ENCODE results near the gene PLA2G12A.
"Not testable (repeated sequence)": the region's sequence is repeated elsewhere in the genome, so short reads cannot be mapped to it uniquely, and the experiment has no call there.

PLA2G12A gene

DNA sequence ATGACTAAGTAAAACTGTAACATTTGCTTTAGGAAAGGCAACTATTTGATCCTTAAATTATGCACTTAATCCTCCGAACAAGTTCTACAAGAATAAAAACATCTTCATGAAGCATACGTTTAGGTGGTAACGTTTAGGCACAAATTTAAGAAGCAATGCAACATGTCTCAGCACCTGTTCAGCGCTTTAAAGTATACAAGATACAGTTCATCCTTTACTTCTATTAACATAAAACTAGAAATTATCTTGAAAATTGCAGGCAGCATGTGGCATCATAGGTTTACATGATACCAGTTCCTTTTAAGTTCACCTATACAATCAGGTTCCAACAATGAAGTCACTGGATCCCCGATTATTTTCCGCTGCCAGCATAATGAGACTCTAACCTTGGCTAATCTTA is 1.5 kb downstream of the PLA2G12A start:
- no peak for DNase-seq

DNA sequence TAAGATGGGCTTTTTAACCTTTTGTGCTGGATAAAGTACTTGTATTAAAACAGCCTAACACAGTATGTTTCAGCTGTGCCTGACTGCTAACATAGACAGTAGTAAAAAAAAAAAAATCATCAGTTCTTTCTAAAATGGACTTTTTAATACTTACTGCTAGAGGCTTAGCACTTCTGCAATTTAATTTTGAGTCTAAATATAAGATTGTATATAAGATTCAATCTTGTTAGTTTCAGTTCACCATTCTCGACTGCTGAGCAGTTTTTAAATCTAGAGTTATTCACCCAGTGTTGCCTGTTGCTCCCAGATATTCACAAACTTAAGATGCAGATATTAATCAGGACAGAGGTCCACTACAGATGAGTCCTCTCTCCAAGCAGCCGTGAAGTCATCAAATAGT is 6.8 kb downstream of the PLA2G12A start:
- DNase-seq: no peak

DNA sequence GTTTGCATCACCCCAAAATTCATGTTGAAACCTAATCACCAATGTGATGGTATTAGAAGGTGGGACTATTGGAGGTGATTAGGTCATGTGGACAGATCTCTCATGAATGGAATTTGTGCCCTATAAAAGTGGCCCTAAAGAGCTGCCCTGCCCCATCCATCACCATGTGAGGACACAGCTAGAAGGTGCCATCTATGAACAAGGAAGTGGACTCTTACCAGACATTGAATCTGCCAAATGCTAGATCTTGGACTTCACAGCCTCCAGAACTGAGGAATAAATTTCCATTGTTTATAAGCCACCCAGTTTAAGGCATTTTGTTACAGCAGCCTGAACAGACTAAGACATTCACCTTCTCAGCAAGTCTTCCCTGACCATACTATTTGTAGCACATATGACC is 7.5 kb downstream of the PLA2G12A start:
- no peak for DNase-seq

DNA sequence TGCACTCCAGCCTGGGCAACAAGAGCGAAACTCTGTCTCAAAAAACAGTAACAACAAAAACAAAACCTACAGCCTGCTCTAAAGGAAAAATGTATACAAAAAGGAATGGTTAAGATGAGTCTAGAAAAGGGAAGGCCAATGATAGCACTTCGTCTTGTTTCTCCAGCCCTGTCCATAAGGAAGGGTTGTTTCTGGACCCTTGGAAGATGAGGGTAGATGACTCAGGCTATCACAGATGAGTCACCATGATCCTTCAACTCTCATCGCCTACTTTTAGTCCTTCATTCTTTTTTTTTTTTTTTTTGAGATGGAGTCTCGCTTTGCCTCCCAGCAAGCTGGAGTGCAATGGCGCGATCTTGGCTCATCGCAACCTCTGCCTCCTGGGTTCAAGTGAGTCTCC is 8.8 kb downstream of the PLA2G12A start:
- no peak for DNase-seq

DNA sequence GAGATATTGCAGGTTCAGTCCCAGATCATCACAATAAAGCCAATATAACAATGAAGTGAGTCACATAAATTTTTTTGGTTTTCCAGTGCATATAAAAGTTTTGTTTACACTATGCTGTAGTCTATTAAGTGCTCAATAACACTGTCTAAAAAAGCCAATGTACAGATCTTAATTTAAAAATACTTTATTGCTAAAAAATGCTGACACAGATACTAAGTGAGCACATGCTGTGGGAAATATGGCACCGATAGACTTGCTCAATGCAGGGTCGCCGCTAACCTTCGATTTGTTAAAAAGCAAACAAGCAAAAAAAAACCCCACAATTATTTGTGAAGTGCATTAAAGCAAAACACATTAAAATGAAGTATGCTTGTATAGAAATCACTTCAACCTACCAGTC is 10.3 kb downstream of the PLA2G12A start:
- no peak for DNase-seq

DNA sequence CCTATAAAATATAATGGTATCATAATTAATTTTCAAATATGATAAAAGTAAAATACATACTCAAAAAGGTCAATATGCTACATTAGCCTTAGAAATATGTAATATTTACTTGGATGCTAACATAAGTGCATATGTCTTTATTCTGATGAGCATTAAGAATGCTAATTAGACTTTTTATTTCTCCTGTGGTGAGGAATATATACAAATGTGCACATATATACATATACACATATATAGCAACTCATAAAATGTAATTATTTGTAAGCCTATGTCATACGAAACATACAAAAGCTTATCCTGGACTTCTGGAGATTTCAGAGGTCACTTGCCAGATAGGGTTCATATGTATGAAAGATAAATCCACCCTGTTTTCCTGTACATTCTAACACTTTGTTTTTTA is 11.1 kb downstream of the PLA2G12A start:
- DNase-seq: no peak

DNA sequence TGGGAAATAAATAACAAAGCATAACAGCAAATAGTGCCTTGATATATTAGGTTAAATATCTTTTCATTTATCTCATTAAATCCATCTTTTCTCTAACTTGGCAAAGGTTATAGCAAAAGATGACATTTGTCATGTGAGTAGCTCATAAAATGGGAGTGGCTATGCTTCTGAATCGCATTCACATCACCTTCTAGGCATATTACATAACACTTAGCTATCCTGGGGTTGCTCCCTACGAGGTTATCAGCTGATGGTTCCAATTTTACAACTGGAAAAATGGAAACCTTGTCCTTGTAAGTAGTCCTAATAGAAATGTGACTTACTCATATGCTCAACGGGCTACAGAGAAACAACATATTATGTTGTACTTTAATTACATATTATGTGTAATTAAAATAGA is 16.4 kb downstream of the PLA2G12A start:
- no peak for DNase-seq

DNA sequence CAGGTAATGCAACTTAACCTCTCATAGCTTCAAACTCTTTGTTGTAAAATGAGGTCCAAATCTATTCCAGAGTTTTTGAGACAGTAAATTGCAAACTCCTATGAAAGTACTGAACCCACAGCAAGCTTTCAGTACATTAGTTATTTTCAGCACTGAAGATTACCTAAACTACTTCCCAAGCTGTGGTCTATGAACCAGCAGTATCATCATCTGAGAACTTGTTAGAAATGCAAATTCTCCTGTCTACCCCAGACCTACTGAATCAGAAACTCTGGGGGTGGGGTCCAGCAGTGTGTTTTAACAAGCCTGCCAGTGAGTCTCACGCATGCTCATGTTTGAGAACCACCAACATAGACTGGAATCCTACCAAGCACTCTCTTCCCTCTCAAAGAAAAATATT is 20.9 kb downstream of the PLA2G12A start:
- DNase-seq: no peak

DNA sequence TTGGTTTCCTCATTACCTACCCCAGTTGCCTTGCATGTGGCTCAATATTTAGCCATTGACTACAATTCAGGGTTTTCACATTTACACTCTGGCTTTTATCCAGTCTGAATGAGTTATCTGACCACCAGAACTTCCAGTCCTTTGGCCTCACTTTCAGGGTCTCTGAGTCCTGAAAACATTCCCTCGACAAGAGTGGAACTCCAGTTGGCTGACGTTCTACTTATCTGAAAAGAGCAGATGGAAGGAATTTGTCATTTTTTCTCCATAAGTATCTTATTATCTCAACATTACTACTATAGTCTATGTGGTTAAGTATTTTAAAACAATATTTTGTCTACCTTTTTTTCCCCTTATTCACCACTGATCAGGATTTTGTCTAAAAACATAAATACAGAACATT is 21.4 kb downstream of the PLA2G12A start:
- no peak for DNase-seq

DNA sequence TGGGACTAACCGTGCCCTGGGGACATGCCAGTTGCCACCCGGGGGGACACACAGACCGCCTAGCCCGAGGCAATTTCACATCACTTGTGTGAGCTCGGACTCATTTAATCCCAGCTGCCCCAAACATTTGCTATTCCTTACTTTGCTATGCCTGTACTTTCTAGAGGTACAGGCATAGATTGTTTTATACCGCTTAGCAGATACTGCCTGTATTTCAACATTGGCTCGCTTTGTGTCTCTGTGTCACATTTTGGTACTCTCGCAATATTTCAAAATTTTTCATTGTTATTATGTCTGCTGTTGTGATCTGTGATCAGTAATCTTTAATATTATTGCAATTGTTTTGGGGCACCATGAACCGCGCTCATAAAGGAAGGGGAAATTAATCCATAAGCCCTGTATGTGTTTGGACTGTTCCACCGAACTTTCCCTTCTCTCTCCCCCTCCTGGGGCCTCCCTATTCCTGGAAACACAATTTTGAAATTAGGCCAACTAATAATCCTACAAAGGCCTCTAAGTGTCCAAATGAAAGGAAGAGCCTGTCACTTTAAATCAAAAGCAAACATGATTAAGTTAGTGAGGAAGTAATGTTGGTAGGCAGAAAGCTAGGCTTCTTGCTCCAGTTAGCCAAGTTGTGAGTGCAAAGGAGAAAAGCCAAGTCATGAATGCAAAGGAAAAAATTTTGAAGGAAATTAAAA is 26.1 kb downstream of the PLA2G12A start:
- no peak for DNase-seq

DNA sequence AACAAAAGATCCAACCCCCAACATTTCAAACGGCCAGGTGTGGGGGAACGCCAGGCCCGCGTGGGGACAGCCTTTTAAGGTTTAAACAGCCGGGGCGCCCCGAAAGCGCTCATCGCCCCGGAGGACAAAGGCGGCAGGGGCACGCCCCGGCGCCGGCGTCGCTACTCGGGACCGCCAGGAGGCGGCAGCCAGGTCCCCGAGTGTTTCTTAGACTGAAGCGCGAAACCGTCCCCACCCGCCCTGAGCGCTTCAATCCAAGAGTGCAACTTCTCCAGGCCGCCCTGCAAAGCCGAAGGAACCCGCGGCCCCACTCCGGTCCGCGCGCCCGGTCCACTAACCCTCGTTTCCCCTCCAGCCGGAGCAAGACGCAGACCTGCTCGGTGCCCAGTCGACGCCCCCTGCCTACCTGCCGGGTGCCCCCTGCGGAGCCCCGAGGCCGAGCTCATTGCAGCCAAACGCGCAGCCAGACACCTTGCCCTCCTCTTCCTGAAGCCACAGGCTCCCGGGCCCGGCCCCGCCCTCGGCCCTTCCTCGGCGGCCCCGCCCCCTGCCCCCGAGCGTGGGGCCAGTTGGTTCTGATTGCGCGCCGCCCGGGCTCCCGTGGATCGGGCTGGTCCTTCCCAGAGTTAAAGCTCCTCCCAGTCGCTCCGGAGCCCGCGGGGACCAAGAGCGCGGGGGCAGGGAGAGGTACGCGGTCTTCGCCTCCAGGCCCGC is 26.8 kb downstream of the PLA2G12A start, which contains the start of gene CASP6:
CASP6 (minus strand) TSS at position 496 of the 714 bp plus-strand sequence; CDS start at position 446, 50 bp downstream.
- DNase-seq: peak; percentile 71 to 80

DNA sequence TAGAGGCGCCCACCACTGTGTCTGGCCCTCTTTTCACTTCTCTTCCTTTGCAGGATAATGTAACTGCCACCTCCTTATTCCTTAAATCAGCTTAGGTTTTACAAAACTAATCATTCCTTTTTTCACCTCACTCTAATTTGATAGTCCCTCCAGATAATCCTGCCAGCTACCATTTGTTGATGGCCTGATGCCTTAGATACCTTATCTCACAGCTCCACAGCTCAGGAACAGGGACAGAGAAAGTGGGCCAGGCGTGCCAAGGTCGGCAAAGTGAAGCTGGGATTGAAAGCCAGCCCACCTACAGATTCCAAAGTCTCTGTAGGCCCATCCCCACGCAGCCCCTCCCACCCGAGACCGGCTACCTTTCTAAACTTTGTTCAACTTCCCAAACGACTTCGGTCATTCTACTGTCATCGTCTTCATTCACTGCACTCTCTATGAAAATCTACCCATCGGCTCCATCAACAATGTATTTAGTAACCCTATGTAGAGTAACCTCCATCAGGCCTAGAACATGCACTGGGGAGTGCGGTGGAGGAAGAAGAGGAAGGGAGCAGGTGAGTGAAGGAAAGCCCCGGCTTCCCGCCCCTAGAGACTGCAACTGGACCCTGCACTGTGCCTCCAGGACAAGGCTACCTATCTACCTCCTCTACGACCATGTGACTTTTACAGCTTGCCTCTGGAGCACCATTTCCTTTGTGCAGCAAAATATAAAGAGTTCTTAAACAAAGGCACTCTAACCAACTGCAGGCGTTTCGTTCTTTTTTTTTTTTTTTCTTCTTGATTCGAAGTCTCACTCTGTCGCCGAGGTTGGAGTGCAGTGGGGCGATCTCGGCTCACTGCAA is 28.1 kb downstream of the PLA2G12A start:
- DNase-seq: no peak

DNA sequence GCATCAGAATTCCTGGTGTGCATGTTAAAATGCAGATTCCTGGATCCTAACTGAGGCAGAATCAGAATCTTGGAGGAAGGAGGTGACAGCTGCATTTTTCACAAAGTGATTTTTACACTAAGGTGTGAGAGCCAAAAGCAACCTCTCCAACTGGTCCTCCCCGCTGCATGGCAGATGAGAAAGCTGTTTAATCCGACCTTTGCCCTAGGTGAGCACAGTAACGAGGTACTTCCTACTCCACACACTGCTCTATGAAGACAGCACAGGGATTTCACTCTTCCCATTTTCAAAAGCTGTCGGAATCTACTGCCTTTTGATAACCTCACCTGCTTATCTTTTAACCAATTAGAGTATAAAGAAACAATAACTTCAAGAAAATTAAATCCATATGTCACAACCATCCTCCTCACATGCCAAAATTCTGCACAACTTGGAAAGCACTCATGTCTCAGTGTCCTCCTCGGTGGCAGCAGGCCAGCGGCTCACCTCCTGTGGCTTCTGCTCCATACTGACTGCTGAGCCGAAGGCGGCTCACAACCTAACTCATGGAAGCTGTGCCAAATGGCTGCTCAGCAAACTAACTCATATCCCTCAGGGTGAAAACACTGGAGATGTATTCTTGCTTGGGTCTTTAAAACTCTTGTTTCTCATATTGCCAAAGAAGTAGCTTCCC is 30.2 kb downstream of the PLA2G12A start:
- no peak for DNase-seq

DNA sequence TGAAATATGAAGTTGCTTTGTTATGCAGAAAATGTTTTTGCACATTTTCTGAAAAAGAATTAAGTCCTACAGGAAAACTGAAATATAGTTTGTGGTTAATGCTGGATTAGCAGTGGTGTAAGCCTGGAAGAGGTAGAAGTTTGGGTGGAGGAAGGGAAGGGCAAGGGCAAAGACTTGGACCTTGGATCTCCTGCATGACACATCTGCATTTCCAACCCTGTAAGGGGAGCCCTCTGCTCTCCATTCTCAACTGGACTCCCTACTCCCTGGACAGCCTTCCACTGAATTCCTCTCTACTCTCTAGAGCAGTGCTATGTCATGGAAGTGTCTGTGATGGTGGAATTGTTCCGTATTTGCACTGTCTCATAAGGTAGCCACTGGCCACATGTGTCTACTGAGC is 31.2 kb downstream of the PLA2G12A start:
- no peak for DNase-seq

DNA sequence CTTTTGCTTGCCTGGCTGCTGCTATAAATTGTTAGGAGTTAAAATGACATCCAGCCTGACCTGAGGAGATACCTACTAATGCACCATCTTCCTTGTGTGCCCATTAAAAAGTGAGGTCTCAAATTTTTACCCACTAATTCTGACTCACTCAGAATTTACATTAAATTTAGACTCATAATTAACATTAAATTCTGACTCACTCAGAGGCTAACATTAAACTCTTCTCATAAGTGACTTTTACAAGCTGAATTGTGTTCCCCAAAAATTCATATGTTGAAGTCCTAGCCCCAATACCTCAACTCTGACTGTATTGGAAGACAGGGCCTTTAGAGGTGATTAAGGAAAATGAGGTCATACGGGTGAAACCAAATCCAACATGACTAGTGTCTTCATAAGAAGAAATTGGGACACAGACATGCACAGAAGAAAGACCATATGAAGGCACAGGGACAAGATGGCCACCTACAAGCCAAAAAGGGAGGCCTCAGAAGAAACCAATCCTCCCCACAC is 38.4 kb downstream of the PLA2G12A start:
- DNase-seq: no peak

DNA sequence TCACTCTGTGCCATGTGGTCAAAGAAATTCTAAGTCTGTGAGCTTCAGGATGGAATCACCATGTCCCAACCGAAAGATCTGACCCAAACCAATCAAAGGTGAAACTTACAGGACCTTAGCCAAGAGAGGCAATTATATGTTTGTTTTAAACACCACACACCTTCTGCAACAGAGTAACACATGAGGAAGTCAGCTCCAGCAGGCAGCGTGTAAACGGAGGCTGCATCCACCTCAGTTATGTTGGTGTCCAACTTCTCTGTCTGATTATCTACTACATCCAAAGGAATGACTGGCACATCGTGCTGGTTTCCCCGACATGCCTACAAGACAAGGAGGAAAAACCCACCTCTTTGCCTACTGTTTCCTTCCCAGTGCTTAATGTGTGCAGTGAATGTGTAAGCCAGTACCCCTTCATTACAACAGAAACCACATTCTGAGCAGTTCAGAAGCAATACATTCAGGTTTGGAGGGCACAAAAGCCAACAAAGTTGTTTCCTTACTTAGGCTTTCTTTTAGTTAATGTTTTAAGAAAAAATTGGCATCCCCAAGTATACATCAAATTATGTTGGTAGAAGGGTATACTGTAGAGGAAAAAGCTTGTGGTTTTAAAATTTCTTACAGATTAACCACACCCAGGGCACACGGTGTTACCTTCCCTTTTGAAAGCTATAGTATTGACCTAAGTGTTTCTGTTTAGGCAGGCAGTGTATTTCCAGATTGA is 39.0 kb downstream of the PLA2G12A start:
- peak in 1 of 2 donors; percentile 44 for DNase-seq

DNA sequence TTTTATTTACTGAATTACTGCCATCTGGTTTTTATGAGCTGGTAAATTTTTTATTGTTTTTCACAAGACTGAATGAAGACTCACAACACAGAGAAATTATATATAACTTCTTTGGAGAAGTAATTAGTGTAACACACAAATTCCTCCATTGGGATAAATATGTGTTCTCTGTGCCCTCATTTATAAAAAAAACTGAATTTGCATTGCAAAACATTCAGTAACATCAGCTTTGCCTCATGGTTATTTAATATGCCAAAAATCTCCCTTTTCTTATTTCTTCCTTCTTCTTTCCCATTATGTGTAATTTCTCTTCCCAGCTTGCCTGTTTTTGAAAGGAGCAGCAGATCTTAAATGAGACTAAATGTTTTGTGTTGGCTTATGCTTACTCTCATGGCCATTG is 45.1 kb downstream of the PLA2G12A start:
- DNase-seq: no peak

DNA sequence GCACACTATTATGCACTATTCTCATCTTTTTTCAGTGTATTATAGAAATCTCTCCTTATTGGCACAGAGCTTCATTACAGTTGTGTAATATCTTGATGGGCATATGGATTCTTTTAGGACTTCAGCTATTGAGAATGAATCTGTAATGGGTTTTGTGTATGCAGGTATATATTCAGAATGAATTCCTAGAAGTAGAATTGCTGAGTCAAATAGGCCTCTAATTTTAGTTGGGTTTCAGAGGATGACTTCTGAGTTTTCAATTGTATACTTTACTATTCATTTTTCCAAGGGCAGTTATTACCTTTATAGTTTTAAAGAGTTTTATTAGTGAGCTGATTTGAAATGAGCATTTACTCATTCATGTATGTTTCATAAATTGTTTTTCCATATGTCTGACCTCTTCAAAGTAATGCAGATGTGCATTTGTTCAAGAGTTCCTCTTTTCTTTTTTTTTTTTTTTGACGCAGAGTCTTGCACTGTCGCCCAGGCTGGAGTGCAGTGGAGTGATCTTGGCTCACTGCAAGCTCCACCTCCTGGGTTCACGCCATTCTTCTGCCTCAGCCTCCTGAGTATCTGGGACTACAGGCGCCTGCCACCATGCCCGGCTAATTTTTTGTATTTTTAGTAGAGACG is 46.1 kb downstream of the PLA2G12A start:
- DNase-seq: no peak

DNA sequence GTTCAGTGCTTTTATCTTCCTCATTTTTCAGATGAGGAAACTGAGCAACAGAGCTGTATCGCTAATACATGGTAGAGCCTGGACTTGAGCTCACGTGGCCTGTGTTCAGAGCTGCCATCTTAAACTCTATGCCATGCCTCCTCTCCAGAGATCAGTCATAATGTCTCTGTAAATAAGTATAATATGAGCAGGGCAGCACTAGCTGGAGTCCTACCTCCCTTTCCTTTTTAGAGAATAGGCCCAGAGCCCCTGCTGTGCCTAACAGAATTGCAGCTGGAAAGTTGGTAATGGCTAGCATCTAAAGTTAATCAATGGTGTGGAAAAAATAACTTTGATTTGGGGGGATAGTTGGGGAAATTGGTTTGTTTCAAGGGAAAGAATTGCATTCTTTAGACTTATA is 47.0 kb downstream of the PLA2G12A start:
- no peak for DNase-seq

DNA sequence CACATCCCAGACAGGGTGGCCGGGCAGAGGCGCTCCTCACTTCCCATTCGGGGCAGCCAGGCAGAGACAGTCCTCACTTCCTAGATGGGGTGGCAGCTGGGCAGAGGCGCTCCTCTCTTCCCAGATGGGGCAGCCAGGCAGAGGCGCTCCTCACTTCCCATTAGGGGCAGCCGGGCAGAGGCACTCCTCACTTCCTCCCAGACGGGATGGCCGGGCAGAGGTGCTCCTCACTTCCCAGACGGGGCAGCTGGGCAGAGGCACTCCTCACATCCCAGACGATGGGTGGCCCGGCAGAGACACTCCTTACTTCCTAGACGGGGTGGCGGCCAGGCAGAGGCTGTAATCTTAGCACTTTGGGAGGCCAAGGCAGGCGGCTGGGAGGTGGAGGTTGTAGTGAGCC is 50.9 kb downstream of the PLA2G12A start:
- DNase-seq: not testable (repeated sequence)

DNA sequence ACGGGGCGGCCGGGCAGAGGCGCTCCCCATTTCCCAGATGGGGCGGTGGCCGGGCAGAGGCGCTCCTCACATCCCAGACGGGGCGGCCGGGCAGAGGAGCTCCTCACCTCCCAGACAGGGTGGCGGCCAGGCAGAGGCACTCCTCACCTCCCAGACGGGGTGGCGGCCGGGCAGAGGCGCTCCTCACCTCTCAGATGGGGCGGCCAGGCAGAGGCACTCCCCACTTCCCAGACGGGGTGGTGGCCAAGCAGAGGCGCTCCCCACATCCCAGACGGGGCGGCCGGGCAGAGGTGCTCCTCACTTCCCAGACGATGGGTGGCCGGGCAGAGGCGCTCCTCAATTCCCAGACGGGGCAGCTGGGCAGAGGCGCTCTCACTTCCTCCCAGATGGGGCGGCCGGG is 51.4 kb downstream of the PLA2G12A start:
- DNase-seq: not testable (repeated sequence)

DNA sequence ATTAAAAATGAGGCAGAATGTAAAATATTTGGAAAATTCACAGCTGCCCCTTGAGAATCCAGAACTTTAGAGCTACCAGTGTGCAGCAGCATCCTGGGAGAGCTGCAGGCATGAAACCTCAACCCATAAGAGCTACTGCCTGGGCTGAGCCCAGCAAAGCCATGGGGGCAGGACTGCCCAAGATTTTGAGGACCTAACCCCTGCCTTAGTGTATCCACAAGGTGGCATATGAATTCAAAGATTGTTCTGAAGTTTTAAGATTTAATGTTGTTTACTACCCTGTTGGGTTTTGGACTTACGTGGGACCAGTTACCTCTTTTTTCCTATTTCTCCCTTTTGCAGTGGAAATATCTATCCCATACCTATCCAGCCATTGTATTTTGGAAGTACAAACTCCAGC is 53.0 kb downstream of the PLA2G12A start:
- peak in 1 of 2 donors; percentile 25 for DNase-seq

Data from CD4-positive, alpha-beta T cell treated with Interferon alpha-2 for 1 hour (primary cell).